Measurements from ENCODE around the gene DIAPH3. TPM values are rescaled to one million over a fixed set of nuclear protein-coding genes. Genes with fewer than 3 reads are reported as not detected.

The DIAPH3 gene
- total RNA-seq, 1 donor from 2014 or later = 4.5 TPM

DNA sequence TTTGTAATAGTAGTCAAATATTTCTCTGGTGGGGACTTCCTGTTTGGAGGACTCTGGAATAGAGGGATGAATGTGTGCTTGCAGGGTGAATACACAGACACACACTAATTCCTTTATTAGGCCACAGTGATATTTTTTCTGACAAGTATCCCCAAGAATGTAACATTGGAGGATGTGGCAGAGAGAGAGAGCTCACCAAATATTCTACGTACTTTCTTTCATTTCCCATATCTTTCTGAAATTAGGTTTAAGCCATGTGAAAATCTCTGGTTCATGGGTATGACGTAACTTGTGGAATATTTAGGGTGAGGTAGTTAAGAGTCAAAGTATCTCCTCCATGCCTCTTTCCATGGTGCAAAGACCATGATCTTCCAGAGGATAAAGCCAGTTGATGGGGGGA lies 463.4 kb downstream of the DIAPH3 start:
- Mint-ChIP-seq H3K4me1 (ENCODE audit: unreplicated experiment) (peaks cover 4% of the 10 kb centered on the region), H3K36me3 (ENCODE audit: low read depth, unreplicated experiment) (no peaks in the 10 kb centered on the region), H3K27ac (ENCODE audit: unreplicated experiment) (no peak overlapping the region), H3K9me3 (ENCODE audit: unreplicated experiment) (no peaks in the 10 kb centered on the region), H3K27me3 (ENCODE audit: unreplicated experiment) (no peaks in the 10 kb centered on the region), H3K4me3 (ENCODE audit: unreplicated experiment) (no peak overlapping the region)
- TF ChIP-seq, protein P1, sequence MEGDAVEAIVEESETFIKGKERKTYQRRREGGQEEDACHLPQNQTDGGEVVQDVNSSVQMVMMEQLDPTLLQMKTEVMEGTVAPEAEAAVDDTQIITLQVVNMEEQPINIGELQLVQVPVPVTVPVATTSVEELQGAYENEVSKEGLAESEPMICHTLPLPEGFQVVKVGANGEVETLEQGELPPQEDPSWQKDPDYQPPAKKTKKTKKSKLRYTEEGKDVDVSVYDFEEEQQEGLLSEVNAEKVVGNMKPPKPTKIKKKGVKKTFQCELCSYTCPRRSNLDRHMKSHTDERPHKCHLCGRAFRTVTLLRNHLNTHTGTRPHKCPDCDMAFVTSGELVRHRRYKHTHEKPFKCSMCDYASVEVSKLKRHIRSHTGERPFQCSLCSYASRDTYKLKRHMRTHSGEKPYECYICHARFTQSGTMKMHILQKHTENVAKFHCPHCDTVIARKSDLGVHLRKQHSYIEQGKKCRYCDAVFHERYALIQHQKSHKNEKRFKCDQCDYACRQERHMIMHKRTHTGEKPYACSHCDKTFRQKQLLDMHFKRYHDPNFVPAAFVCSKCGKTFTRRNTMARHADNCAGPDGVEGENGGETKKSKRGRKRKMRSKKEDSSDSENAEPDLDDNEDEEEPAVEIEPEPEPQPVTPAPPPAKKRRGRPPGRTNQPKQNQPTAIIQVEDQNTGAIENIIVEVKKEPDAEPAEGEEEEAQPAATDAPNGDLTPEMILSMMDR (IDR thresholded peaks at IDR 0.05; ENCODE audit: unreplicated experiment) = no peak
- no peak for DNase-seq (ENCODE audit: low spot score)

DNA sequence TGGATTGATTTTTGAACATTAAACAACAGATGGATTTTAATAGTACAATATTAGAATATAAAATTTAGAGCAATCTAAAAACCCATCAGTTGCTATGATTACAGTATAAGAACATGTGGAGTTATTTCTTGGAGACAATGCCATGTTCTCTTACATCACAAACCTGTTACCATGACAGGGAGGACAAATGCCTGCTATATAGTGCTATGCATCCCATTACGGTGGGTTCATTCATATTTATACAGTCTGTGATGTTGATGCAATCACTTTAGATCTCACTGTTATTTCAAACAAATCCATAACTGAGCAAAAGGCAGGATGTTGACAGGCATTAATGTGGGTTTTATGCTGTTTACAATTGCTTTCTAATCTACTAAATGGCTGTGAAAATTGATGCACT lies 467.5 kb downstream of the DIAPH3 start:
- H3K27me3 Mint-ChIP-seq (ENCODE audit: unreplicated experiment) = no peaks in the 10 kb centered on the region
- no peaks in the 10 kb centered on the region for H3K36me3 Mint-ChIP-seq (ENCODE audit: low read depth, unreplicated experiment)

GRCh38 chr13:59691501-59692066 lies 472.1 kb downstream of the DIAPH3 start:
- Mint-ChIP-seq H3K27ac (ENCODE audit: unreplicated experiment) (no peak overlapping the region), H3K27me3 (ENCODE audit: unreplicated experiment) (no peaks in the 10 kb centered on the region), H3K4me3 (ENCODE audit: unreplicated experiment) (no peak overlapping the region), H3K9me3 (ENCODE audit: unreplicated experiment) (no peaks in the 10 kb centered on the region), H3K36me3 (ENCODE audit: low read depth, unreplicated experiment) (no peaks in the 10 kb centered on the region), H3K4me1 (ENCODE audit: unreplicated experiment) (peaks cover 3% of the 10 kb centered on the region)
- TF ChIP-seq, protein P1 (IDR thresholded peaks at IDR 0.05; ENCODE audit: unreplicated experiment) = no peak
- no peak for DNase-seq (ENCODE audit: low spot score)

More for the DNA sequence above, 467.5 kb downstream of the DIAPH3 start:
- Mint-ChIP-seq H3K4me1 (ENCODE audit: unreplicated experiment) (peaks cover 7% of the 10 kb centered on the region), H3K4me3 (ENCODE audit: unreplicated experiment) (no peak overlapping the region), H3K9me3 (ENCODE audit: unreplicated experiment) (no peaks in the 10 kb centered on the region), H3K27ac (ENCODE audit: unreplicated experiment) (no peak overlapping the region)
- TF ChIP-seq, protein P1 (IDR thresholded peaks at IDR 0.05; ENCODE audit: unreplicated experiment) = no peak
- no peak for DNase-seq (ENCODE audit: low spot score)

GRCh38 chr13:59690857-59691500 lies 472.7 kb downstream of the DIAPH3 start:
- Mint-ChIP-seq H3K4me1 (ENCODE audit: unreplicated experiment) (peaks cover 3% of the 10 kb centered on the region), H3K36me3 (ENCODE audit: low read depth, unreplicated experiment) (no peaks in the 10 kb centered on the region), H3K27me3 (ENCODE audit: unreplicated experiment) (no peaks in the 10 kb centered on the region), H3K27ac (ENCODE audit: unreplicated experiment) (no peak overlapping the region), H3K4me3 (ENCODE audit: unreplicated experiment) (no peak overlapping the region), H3K9me3 (ENCODE audit: unreplicated experiment) (no peaks in the 10 kb centered on the region)
- DNase-seq (ENCODE audit: low spot score) = no peak
- TF ChIP-seq, protein P1 (IDR thresholded peaks at IDR 0.05; ENCODE audit: unreplicated experiment) = no peak

DNA sequence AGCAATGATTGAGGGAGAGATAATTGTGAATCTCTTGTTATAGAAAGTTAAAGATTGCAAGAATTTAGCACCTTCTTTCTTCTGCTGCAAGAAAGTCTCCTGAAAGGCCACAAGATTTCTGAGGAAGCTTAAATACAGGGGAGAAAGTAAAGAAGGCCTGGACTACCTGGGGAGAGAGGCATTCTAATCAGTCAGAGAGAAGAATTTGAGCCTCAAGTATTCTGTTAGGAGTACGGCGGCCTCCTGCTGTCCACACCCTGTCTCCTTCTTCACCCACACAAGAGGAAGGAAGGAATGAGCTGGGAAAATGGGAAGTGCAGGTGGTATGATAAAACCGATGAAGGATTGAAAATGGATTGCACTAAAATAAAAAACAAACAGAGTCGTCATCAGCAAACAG lies 474.7 kb downstream of the DIAPH3 start:
- no peak overlapping the region for H3K4me3 Mint-ChIP-seq (ENCODE audit: unreplicated experiment)
- H3K27ac Mint-ChIP-seq (ENCODE audit: unreplicated experiment) = no peak overlapping the region
- TF ChIP-seq, protein P1 (IDR thresholded peaks at IDR 0.05; ENCODE audit: unreplicated experiment) = no peak
- H3K4me1 Mint-ChIP-seq (ENCODE audit: unreplicated experiment) = peaks cover 3% of the 10 kb centered on the region
- no peaks in the 10 kb centered on the region for H3K9me3 Mint-ChIP-seq (ENCODE audit: unreplicated experiment)
- no peaks in the 10 kb centered on the region for H3K36me3 Mint-ChIP-seq (ENCODE audit: low read depth, unreplicated experiment)
- no peaks in the 10 kb centered on the region for H3K27me3 Mint-ChIP-seq (ENCODE audit: unreplicated experiment)
- no peak for DNase-seq (ENCODE audit: low spot score)

Data from endothelial cell (in vitro differentiated cells).